GM18858 (cell line): Measurements from ENCODE around the gene TASOR2.

Source experiments
- ATAC-seq: cut with Tn5 transposase; IDR thresholded peaks from one replicate; pipeline ENCODE4 v1.9.1; 2021; ENCODE audit not compliant: unreplicated experiment

The TASOR2 gene, protein sequence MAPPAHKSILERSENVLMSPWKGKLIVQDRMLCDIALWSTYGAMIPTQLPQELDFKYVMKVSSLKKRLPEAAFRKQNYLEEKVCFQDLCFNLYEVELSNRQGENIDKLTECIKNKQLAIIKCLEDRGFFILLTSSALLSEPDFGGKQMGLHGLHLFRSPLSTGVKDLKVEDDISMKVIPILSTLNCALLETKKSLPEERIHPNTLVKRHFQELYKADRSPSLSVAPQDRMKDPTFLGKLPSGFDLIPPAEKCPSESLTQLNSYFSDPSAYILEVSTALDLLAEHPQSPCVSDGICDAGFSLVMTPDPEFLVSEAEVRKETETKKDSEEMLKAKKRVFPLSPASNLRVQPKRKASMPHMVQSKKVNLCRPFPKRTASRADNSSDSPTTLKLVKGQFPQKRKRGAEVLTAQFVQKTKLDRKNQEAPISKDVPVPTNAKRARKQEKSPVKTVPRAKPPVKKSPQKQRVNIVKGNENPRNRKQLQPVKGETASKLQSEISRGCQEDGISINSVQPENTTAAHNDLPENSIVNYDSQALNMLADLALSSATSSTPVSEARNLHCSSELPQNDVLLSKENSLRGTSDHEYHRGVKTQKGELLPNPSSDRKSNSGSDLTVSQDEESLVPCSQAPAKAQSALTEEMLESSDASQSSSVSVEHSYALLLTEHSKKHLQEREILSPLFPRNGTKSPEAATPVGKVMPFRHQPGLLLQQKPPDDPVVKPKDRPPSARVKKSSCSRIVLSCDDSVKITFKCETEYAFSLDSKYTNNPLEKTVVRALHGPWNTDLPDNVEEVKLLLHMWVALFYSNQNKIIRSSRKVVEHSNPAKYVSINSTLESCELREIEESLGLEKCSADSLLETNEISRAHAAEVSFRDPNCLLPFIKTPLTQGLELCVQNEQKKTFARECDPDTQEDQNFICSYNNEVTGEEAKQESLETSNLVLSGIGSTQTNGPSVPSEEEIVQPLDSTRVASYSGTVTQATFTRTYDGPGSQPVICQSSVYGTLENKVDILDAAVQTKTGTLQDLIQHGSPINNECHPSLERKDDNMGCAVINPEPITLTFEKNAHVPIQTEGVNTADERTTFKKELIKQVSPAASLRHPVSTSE (N-terminal part only)

DNA sequence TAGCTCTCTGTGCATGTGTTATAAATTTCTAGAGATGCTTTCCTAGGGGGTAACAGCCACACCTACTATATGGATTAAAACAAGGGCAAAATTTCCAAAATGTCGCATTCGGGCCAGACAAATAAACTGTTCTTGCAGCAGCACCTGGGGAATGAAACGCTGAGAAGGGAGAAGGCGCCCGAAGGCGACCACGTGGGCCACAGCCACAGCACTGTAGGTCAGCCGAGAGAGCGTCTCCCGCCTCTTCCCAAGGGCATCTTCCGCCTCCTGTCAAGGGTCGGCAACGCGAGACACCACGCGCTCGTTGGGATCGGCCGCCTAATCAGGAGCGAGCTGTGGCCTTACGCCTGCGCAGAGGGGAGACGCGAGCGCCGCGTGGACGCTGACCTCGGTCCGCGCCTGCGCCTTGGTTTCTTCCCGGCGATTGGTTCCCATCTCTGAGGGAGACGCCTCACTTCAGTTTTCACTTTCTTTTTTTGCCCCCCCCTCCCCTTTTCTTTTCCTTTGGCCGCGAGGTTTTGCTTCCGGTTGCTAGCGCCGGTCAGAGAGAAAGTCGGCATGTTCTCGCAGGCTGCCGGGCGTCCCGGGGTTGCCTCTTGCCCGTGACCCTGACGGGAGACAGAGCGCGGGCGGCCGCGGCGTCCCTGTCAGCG is at the start of gene TASOR2:
TASOR2 (plus strand) TSS at position 521 of the 653 bp plus-strand sequence. CDS start 35,805 bp downstream, outside the sequence.
- peak; percentile 54 for ATAC-seq

DNA sequence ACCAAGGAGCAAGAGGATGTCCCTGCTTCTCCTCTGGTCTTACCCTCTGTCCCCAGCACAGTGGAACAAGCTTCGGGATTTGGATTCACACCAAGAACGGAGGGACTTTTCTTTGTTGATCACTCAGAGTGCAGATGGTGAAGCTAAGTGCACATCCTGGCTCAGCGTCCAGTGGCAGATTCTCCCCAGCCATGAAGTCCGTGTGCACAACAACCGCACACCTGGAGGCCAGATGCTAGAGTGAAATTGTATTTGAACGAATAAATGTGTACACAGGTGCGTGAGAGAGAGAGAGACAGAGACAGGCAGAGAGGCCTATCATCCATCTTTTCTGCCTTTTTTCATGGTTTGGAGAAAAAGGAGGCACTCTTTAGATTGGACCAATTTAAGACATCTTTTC is 49.7 kb upstream of the TASOR2 start:
- no peak for ATAC-seq

DNA sequence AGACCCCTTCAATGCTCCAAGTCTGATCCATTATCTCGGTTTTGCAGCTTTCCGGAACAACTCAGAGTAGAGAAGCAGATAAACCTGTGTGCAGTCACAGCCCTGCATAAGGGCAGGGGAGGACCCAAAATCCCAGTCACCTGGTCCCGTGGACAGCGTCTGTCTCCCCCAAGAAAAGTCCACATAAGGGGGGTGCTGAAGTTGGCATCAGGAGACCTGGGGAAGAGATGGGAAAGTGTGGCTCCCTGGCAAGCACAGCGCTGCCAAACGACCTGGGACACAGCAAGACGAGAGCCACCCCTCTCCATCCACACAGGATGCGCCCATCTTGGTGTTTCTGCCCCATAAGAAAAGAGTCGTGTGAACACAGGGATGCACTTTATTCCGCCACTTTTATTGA is 46.1 kb upstream of the TASOR2 start:
- ATAC-seq, result no peak

DNA sequence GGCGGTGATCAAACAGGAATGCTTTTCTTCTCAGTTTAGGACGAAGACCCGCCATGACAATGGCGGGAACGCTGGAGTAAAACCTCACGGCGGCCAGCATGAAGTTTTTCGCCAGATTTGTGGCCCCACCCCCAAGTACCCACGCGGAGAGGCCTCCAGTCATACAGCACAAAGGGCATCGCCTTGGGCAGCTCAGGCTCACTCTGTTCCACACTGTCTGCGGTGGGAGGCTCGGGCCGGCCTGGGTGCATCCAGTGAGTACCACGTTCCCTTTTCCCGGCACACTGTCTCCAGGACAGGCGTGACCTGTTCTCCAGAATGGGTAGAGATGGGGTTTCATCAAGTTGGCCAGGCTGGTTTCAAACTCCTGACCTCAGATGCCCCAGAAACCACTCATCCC is 45.6 kb upstream of the TASOR2 start:
- no peak for ATAC-seq

DNA sequence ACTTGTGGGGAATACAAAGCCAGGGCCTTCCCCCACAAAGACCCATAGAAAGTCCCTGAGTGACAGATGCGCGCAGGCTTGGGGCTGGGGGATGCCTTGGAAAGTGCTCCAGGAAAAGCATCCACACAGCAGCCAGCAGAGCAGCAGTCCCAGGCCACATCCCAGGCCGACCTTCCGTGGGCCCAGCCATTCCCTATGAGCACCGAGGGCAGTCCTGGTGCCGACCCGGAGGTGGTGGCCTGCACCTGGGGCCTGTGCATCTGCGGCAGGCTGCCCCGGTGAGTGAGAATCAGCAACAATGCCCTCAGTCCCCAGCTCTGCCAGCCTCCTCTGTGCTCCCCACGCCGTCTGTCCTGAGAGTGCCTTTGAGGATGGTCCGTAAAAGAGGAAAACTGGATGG is 44.6 kb upstream of the TASOR2 start:
- no peak for ATAC-seq

DNA sequence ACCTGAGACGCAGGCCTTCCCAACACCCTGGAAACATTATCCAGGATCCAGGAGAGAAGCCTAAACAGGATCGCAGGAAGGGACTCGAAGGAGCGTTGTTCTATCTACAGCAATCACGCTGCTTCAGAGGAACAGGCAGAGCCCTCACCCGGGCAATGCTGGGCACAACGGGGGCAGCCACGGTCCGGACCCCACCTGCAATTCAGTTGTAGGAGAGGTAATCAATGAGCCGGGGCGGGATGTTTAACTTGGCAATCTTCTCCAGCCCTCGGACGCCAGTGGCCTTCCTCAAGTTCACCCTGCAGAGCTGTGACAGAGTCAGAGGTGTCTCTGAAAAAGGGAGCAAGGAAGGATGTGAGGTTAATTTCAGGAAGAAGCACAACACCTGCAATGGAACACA is 44.1 kb upstream of the TASOR2 start:
- no peak for ATAC-seq

DNA sequence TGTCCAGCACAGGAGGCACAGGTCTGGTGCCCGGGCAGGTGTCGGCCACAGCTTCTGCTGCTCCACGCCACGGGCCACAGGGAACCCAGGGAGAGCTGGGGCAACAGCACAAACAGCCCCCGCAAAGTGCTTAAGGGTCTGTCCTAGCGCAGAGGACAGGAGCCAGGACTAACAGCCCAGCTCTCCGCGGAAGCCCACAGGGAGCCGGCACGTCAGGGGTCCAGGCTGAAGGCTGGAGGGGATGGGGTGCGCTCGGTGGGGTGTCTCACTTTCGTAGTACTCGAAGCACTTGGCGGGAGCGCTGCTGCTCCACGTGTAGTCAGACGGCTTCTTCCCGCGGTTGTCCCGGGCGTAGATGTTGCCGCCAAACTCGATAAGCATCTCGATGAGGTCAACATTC is 43.1 kb upstream of the TASOR2 start:
- no peak for ATAC-seq

DNA sequence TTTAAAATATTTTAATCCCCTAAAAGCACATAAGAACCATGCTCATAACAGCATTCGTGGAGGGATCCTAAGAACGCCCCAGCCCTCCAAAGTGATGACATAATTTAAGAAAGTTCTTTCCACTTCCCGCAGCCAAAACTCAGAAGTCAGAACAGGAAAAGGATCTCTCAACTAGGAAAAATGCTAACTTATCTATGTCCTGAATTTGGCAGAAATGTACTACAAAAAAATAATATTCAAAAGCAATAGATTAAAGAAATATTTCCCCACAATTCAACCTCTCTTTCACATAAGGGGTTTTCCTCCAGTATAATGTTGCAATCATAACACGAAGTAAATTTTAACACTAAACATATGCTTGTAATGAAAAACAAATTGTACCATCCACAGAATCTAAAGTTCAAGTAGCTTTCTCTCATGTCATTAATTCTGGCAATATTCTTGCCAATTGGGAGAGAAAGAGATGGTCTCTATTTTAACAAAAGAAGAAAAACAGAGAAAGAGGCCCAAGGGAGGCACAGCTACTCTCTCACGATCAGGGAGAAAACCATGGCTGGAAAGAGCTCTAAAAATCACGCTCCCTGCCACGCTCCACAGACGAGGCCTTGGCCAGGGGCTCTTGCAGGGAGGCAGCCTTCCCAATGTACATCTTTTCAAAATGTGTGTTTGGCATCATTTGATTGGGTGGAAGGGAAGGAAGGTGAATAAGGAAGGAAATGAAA is 41.1 kb upstream of the TASOR2 start:
- ATAC-seq, result no peak

DNA sequence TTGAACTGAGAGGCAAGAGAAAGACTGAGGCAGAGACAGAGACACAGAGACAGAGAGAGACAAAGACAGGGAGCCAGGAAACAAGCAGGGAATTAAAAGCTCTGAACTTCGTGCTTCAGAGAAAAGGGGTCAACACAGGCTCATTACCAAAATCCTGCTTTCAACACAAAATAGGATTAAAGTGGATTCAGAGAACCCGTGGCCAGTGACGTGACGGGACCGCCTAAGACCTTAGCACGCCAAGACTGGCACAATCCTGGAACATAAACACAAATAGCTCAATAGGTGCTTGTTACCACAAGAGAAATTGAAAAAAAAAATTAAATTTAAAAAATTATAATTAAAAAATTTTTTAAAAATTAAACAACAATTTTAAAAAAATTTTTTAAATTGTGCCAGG is 39.7 kb upstream of the TASOR2 start:
- ATAC-seq, result no peak

DNA sequence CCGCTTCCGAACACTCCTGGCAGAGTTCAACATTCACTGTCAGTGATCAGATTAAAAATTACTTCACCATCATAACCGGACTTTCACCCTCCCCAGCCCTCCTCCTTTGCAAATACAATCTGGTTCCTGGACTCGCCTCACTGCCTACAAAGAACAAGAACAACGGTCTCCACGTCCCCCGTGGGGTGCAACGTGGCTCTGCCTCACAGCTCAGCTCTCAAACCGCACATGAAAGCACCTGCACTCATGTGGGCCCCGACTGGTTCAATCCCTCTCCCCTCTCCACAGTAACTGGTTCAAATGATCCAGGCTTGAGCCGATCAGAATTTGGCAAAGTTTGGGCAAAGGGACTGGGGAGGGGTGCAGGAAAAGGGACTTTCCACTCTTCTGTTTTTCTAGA is 39.3 kb upstream of the TASOR2 start:
- ATAC-seq, result no peak

DNA sequence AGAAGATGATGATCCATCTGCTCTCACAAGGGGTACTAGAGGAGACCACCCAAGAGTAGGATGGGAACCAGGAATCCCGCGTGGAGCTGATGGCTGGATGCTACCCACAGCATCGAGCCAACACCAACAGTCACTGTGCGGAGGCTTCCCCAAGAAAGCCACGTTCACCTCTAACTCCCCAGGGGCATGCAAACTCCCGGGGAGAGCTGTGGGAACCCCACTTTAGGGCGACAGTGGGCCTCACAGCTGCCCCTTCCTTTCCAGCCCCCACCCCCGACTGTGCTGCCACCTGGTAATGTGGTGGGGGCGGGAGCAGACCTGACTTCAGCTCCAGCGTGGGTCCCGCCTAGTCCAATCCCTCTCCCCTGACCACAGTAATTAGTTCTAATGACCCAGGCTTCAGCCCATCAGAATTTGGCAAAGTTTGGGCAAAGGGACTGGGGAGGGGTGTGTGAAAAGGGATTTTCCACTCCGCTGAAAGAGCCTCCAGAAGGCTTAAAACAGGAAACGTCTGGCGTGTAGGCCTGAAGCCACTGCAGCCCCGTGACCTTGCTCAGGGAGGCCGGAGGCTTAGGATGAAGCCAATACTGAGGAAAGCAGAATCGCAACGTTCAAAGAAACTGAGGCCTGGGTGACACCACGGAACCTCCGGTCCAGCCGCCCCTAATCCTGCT is 38.6 kb upstream of the TASOR2 start:
- ATAC-seq, result no peak

DNA sequence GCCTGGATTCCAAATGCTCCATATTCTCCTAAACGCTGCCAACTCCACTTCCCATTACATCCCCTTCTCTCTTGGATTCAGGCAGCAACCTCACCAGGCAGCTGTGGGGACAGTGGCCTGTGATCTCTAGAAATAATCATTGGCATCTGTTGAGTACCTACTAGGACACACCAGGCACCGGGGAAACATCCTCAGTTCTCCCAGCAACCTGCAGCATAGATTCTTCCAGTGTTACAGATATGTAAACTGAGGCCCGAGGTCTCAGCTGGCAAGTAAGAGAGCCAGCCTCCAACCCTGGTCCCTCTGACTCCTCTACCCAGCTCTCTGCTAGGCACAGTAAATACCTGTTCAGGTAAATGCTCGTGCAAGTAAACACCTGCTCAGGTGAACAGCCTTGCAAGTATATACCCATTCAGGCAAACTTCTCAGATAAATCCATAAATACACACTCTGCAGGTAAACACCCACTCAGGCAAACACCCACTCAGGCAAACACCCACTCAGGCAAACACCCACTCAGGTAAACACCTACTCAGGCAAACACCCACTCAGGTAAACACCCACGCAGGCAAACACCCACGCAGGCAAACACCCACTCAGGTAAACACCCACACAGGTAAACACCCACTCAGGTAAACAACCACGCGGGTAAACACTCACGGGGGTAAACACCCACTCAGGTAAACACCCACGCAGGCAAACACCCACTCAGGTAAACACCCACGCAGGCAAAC is 37.0 kb upstream of the TASOR2 start:
- ATAC-seq, result no peak

DNA sequence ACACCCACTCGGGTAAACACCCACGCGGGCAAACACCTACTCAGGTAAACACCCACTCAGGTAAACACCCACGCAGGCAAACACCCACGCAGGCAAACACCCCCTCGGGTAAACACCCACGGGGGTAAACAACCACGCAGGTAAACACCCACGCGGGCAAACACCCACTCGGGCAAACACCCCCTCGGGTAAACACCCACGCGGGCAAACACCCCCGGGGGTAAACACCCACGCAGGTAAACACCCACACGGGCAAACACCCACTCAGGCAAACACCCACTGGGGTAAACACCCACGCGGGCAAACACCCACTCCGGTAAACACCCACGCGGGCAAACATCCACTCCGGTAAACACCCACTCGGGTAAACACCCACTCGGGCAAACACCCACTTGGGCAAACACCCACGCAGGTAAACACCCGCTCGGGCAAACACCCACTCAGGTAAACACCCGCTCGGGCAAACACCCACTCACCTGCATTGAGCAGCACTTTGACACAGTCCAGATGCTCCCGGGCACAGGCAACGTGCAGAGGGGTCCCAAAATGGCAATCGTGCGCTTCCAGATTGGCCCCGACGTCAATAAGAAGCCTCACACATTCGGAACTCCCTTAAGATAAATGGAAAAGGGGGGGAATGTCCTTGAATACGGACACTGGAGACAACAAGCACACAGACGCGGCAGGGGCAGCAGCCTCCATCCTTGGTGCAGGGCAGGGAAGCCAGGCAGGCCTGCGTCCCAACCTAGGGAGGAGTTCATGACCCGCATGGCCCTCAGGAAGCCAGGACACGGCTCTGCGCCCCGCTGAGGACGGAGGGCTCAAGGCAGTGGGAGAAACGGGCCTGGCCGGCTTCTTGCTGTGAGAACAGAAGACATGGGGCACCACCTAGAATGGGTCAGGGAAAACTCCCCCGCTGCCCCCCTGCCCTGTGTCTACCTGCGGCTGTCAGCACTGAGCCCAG is 35.9 kb upstream of the TASOR2 start:
- ATAC-seq, result no peak

DNA sequence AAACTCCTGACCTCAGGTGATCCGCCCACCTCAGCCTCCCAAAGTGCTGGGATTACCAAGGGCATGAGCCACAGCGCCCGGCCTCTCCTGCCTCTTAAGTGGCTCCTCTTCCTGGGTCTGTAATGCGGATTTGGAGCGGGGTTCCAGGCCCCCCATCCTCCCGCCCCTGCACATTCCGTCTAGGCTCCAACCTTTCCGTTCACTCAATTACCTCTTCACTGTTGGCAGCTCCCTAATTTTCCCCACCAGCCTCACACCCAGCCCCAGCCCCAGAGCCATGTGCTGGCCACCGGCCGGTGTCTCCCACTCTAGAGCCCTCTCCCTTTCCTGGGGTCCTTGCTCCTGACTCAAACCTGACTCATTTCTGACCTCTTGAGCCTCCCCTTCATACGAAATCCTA is 34.9 kb upstream of the TASOR2 start:
- ATAC-seq, result no peak

DNA sequence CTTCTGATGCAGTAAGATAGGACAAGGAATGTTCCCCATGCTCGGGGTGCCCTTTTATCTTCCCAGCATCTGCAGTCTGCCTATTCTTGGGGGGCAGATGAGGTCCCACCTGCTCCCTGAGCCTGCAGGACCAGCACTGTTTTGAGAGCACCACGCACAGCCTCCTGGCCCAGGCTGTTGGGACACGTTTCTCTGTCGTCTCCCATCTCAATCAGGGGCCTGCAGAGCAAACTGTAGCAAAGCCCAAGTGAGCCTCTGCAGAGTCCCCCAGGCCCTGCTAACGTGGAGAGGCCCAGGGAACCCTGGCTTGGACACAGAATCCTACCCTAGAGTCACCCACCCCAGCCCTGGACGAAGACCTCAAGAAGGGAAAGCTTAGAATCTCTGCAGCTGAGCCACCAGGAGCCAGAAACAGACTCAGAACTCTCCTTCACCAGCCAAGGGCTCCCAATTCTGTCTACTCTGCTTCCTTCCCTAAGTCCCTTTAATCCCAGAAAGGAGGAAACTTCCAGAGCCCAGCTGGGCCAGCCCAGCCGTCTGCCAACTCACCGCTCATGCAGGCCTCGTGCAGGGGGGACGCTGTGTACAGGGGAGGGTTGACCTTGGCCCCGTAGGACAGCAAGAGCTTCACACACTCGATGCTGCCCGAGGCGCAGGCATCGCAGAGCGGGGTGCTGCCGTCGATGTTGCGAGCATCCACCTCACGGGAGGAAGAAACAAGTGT is 33.8 kb upstream of the TASOR2 start:
- no peak for ATAC-seq

DNA sequence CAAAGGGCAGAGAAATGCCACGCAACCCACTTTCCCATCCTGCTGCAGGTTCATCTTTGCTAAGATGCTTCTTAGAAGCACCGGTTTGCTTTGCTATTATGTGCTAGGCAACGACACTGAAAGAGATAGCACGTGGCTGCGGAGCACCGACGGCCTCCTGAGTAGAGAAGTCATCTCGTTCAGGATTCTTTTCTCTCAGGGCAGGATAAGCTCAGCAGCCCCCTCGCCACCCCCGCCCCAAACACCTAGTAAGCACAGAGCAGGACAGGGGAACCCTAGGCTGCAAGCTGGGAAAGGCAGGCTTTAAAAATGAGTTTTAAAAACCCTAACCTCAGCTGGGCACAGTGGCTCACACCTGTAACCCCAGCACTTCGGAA is 33.3 kb upstream of the TASOR2 start:
- ATAC-seq, result no peak

DNA sequence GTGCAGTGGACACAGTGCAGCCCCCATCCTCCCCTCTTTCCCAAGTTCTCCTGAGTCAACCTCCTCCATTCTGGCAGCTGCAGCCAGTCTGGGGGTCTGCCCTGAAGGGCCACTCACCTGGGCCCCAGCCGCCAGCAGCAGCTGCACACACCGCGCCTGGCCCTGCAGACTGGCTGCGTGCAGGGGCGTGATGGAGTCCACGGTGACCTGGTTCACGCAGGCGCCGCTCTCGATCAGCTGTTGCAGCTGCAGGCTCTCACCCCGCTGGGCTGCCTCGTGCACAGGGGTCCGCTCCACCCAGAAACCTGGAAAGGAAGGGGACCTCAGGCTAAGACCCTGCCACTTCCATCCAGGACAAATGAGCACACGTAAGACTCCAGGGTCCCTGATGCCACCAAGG is 31.9 kb upstream of the TASOR2 start:
- ATAC-seq, result no peak
